ENCODE results near the gene TBC1D10B.
A peak's percentile ranks its signal among the peaks of the same experiment; 100 is the strongest.

The TBC1D10B gene

DNA sequence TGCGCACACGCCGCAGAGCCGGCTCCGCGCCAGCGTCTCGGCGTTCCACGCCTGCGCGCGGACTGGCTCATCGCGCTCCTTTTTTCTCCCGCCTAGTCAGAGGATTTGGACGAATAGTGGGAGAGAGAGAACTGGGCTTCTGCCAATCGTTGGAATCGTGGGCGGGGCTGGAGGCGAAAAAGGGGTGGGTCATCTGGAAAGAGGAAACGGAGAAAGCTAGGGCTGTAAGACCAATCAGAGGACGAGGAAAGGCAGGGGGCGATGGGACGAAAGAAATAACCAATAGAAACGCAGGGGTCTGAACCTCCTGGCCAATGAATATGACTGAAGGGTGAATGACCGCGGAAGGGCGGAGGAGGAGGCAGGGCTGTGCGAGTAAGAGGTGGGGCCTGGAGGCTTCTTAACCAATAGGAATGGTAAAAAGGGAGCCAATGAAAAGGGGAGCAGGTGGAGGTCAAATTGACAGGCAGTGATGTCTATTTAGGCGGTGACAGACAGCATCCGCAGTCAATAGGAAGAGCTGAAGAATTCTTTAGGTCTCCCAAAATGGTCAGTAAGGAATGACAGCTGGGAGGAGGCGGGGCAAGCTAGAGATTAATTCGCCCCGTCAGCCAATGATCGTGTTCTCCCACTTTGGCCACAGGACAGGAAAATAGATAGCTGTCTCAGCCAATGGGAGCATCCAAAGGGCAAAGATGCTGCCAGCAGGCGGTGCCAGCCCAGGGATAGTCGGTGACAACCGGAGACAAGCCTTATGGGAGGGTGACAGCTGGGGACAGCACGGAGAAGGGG is at the start of gene TBC1D10B:
Gene TBC1D10B (minus strand): TSS at position 39 of the 792 bp plus-strand sequence. CDS start 311 bp downstream, outside the sequence.
- peak; percentile 99 for DNase-seq

- DNase-seq = no peak
Observed at GRCh38 chr16:30418350-30419181, 48.3 kb upstream of the TBC1D10B start.

DNA sequence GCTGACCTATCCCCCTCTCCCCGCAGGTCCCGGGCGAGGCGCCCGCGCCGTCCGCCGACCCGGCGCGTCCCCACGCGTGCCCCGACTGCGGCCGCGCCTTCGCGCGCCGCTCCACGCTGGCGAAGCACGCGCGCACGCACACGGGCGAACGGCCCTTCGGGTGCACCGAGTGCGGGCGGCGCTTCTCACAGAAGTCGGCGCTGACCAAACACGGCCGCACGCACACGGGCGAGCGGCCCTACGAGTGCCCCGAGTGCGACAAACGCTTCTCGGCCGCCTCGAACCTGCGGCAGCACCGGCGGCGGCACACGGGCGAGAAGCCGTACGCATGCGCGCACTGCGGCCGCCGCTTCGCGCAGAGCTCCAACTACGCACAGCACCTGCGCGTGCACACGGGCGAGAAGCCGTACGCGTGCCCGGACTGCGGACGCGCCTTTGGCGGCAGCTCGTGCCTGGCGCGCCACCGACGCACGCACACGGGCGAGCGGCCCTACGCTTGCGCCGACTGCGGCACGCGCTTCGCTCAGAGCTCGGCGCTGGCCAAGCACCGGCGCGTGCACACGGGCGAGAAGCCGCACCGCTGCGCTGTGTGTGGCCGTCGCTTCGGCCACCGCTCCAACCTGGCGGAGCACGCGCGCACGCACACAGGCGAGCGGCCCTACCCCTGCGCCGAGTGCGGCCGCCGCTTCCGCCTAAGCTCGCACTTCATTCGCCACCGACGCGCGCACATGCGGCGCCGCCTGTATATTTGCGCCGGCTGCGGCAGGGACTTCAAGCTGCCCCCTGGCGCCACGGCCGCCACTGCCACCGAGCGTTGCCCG is 47.4 kb upstream of the TBC1D10B start:
- peak; percentile 93 for DNase-seq

GRCh38 chr16:30416624-30417528 is 46.6 kb upstream of the TBC1D10B start:
- no peak for DNase-seq

DNA sequence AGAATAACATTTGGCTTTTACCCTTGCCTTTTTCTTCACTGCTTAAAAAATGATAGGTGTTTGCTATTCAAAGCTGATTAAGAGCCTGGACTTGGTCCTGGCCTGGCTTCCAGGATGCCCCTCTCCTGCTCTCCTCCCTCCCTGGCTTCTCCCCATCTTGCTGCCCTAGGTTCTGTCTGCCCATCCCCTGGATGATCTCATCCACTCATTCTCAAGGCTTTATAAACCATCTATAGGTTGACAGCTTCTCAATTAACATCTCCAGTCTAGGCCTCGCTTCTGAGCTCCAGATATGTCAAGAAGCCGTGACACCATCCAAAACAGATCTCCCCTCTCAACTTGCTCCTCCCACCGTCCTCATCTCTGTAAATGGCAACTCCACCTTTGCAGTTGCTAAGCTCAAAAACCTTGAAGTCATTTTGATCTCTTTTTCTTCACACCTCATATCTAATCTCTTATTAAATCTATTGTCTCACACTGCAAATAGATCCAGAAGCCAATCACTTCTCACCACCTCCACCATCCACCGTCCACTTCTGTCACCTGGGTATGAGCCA is 45.8 kb upstream of the TBC1D10B start:
- DNase-seq = no peak

- DNase-seq = no peak
Observed at GRCh38 chr16:30414159-30414558, 43.9 kb upstream of the TBC1D10B start.

GRCh38 chr16:30413112-30413806 is 43.0 kb upstream of the TBC1D10B start:
- DNase-seq = no peak

DNA sequence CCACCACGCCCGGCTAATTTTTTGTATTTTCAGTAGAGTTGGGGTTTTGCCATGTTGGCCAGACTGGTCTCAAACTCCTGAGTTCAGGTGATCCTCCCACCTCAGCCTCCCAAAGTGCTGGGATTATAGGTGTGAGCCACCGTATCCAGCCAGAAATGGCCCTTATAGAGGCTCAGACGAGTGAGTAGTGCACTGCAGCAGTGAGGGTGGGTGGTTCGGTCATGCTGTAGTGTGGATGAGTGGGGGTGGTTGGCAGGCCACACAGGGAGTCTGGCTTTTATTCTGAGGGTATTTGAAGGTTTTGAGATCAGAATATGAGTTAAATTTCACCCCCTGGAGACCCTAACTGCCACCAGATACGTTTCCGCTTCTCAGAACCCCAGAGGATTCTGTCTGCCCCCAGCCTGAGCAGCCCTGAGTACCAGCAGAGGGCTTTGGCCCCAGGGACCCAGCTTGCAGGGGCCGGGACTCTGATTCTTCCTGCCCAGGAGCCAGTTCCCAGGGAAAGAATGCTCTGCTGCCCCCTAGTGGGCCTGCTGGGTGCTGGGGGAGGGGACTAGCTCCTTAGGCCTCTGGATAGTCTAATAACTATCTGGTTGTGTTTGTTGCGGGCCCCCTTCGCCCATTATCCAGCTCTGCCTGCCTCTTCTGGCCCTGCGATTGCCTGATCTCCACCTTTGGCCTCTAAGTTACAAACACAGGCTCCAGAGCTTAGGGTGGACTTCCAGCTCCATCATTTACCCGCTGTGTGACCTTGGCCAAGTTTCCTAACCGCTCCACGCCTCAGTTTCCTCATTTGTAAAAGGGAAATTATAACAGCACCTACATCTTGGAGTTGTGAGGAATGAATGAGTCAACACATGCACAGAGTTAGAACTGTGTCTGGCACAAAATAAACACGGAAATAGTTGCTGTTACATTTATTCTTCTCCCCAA is 39.1 kb upstream of the TBC1D10B start:
- DNase-seq = peak; percentile 96

- no peak for DNase-seq
Observed at GRCh38 chr16:30407804-30408534, 37.7 kb upstream of the TBC1D10B start.

- DNase-seq = peak; percentile 97
Observed at GRCh38 chr16:30407102-30407803, 37.0 kb upstream of the TBC1D10B start, which contains the start of gene ZNF771. ZNF771 (plus strand) TSS chr16:30407606; CDS start chr16:30408054, 448 bp downstream.

DNA sequence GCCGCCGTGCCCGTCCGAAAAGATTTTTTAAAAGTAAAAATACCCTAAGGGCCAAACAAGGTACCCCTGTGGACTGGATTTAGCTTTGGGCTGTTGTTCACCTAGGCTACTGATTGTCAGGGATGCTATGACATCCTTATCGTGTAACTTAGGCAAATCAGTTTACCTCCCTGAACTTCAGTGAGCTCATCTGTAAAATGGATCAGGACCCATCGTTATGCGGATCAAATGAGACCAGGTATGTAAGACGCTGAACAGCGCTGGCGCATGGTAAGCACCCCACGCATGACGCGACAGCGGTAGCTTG is 36.5 kb upstream of the TBC1D10B start:
- no peak for DNase-seq

- DNase-seq = no peak
Observed at GRCh38 chr16:30401768-30402425, 31.6 kb upstream of the TBC1D10B start.

DNA sequence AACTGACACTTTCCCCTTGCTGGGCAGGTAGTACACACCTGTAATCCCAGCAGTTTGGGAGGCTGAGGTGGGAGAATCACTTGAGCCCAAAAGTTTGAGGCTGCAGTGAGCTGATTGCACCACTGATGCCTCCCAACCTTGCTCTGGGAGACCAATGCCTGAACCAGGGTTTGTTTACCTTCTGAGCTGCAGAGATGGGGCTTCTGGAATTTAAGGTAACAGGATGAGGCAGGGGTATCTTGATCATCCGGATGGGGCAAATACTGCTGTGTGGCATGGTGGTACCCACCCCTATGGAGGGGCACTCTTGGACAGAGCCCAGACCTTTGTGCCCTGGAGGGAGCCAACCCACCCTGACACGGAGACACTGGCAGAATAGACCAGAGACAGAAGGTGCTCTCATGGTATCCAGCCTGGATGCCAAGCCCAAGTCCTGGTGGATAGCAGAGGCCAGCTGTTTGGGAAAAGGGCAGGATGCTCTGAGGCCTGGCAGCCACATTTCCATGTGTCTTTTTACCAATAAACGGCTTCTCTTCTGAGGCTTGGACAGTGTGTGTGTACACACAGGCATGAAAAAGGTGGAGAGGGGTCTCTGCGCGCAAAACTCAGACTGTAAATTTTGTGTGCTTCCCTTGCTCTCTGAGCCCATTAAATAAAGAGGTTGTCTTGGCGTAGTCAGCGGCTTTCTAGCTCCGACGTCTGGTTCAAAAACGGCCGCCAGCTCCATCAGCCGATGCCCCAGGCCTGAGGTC is 29.3 kb upstream of the TBC1D10B start:
- DNase-seq = no peak

- no peak for DNase-seq
Observed at GRCh38 chr16:30398661-30399434, 28.6 kb upstream of the TBC1D10B start.

DNA sequence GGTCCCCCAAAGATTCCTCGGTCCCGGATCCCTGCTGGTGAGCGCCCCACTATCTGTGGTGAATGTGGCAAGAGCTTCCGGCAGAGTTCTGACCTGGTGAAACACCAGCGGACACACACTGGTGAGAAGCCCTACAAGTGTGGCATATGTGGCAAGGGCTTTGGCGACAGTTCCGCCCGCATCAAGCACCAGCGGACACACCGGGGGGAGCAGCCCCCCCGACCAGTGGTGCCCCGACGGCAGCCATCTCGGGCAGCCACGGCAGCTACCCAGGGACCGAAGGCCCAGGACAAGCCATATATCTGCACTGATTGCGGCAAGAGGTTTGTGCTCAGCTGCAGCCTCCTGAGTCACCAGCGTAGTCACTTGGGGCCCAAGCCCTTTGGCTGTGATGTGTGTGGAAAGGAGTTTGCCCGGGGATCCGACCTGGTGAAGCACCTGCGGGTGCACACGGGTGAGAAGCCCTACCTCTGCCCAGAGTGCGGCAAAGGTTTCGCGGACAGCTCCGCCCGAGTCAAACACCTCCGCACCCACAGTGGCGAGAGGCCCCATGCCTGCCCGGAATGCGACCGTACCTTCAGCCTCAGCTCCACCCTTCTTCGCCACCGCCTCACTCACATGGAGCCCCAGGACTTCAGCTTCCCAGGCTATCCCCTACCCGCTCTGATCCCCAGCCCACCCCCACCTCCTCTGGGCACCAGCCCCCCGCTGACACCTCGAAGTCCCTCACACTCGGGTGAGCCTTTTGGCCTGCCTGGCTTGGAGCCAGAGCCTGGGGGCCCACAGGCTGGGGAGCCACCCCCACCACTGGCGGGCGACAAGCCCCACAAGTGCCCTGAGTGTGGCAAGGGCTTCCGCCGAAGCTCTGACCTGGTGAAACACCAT is 27.7 kb upstream of the TBC1D10B start:
- no peak for DNase-seq
